ENCODE measurements around the gene MCTP2.

Gene MCTP2

DNA sequence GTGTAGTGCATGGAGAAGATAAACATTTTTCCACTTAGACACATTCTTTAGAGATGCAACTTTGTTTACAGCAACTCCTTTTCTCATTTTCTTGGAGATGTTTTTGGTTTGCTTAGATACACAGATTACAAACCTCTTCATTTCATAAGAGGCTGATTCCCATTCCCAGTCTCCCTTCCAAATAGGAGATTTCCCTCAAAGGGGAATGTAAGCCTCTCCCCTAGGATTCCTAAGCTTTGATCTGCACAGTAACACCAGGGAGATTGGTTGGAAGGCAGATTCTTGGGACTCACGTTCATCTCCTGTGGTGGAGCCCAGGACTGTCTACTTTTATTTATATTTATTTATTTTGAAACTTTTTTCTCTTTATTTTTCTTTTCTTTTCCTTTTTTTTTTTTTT, 63.2 kb downstream of the MCTP2 start:
- POLR2A ChIA-PET = no interaction called here

DNA sequence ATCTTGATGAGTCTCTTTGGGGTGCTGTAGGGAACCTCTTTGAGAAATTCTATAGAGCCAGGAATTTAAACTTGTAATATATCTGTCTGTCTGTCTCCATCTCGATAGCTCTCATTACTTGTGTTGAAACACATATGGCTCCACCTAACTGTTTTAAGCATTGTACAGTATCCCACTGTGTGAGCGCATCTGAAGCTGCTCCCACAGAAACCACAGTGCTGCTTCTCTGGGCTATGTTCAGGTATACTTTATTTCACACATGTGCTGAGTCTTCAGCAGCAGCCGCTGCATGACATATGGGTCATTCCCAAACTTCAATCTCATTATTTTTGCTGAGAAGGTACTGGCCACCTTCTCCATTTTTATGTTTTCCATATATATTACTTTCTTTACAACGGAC, 63.9 kb downstream of the MCTP2 start:
- POLR2A ChIA-PET = no interaction called here
- H3K4me3 ChIP-seq (ENCODE audit: low read depth, low read length) = no peak overlapping the region
- TF ChIP-seq, protein P1, sequence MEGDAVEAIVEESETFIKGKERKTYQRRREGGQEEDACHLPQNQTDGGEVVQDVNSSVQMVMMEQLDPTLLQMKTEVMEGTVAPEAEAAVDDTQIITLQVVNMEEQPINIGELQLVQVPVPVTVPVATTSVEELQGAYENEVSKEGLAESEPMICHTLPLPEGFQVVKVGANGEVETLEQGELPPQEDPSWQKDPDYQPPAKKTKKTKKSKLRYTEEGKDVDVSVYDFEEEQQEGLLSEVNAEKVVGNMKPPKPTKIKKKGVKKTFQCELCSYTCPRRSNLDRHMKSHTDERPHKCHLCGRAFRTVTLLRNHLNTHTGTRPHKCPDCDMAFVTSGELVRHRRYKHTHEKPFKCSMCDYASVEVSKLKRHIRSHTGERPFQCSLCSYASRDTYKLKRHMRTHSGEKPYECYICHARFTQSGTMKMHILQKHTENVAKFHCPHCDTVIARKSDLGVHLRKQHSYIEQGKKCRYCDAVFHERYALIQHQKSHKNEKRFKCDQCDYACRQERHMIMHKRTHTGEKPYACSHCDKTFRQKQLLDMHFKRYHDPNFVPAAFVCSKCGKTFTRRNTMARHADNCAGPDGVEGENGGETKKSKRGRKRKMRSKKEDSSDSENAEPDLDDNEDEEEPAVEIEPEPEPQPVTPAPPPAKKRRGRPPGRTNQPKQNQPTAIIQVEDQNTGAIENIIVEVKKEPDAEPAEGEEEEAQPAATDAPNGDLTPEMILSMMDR (IDR thresholded peaks at IDR 0.05; ENCODE audit: insufficient read depth, low read length, missing control alignments) = no peak
- no peak for DNase-seq (ENCODE audit: low read depth, low spot score)
- CTCF ChIA-PET = no interaction called here

More for the DNA sequence above, 63.2 kb downstream of the MCTP2 start:
- CTCF ChIA-PET = no interaction called here
- no peak overlapping the region for H3K4me3 ChIP-seq (ENCODE audit: low read depth, low read length)
- DNase-seq (ENCODE audit: low read depth, low spot score) = no peak
- TF ChIP-seq, protein P1 (IDR thresholded peaks at IDR 0.05; ENCODE audit: insufficient read depth, low read length, missing control alignments) = no peak

DNA sequence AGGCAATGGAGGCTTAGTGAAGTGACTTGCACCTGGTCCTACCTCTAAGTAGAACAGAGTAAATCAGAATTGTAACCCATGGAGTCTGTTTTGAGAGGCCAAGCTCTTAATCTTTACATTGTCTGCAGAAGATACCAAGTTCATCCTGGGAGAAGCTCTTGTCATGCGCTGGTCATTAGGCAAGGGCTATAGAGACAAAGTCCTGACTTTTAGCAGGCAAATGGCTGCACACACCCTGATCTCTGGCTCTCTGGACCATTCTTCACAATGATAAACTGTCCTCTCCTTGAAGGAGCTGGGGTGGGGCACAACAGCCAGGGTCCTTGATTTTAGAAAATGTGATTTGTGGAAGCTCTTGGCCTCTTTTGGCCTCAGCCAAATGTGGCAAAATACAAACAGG, 65.4 kb downstream of the MCTP2 start:
- no peak overlapping the region for H3K4me3 ChIP-seq (ENCODE audit: low read depth, low read length)
- CTCF ChIA-PET = interaction anchor here (1.0 kb wide), 1 partner anchor 11 kb away, joined by 3 read pairs; no protein-coding TSS in a partner anchor
- no peak for DNase-seq (ENCODE audit: low read depth, low spot score)
- TF ChIP-seq, protein P1 (IDR thresholded peaks at IDR 0.05; ENCODE audit: insufficient read depth, low read length, missing control alignments) = no peak
- POLR2A ChIA-PET = no interaction called here

DNA sequence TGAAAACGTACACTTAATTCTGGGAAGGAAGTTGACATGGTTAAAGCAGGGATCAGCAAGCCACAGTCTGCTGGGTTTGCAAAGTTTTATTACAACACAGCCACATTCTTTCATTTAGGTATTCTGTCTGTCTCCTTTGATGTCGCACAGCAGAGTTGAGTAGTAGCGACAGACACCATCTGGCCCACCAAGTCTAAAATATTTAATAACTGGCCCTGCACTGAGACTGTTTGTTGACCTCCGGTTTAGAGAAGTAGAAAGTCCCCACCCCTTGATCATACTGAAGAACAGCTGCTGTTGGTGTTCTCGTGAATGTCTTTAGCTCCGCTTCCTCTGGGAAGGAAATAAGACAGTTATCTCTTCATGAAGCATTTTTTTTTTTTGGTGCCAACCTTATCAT, 66.2 kb downstream of the MCTP2 start:
- POLR2A ChIA-PET = no interaction called here
- TF ChIP-seq, protein P1 (IDR thresholded peaks at IDR 0.05; ENCODE audit: insufficient read depth, low read length, missing control alignments) = no peak
- CTCF ChIA-PET = no interaction called here
- H3K4me3 ChIP-seq (ENCODE audit: low read depth, low read length) = no peak overlapping the region
- DNase-seq (ENCODE audit: low read depth, low spot score) = no peak

DNA sequence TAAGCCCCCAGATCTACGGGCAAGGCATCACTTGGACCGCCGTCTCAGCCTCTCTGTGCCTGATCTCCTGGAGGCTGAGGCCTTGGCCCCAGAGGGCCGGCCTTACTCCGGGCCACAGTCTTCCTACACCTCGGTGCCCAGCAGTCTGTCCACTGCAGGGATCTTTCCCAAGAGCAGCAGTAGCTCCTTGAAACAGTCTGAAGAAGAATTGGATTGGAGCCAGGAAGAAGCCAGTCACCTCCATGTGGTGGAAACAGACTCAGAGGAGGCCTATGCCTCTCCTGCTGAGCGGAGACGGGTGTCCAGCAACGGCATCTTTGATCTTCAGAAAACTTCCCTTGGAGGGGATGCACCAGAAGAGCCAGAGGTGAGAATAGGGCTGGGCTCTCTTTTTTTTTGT, 67.0 kb downstream of the MCTP2 start:
- TF ChIP-seq, protein P1 (IDR thresholded peaks at IDR 0.05; ENCODE audit: insufficient read depth, low read length, missing control alignments) = no peak
- no peak overlapping the region for H3K4me3 ChIP-seq (ENCODE audit: low read depth, low read length)
- ChIA-PET CTCF (interaction anchor here (1.1 kb wide), 1 partner anchor 133 kb away, joined by 3 read pairs; no protein-coding TSS in a partner anchor), POLR2A (no interaction called here)
- no peak for DNase-seq (ENCODE audit: low read depth, low spot score)

DNA sequence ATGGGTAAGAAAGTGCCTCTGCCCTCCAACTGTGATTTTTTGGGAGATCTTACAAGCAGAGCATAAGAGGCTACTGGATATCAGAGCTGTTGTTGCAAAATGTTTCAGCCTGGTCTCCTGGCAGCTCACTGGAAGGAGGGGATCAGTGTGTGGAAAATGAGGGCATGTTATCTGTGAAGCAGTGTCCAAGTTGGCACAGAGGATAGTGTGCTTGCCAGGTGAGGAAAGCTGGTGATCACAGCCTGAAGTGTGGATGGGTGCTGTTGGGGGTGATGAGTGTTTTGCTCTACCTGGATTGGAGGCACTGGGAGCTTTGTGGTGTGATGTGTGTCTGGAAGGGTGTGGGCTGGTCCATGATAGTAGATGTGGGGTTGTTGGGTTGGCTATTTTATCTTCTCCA, 69.3 kb downstream of the MCTP2 start:
- no peak overlapping the region for H3K4me3 ChIP-seq (ENCODE audit: low read depth, low read length)

More for the DNA sequence above, 69.3 kb downstream of the MCTP2 start:
- TF ChIP-seq, protein P1 (IDR thresholded peaks at IDR 0.05; ENCODE audit: insufficient read depth, low read length, missing control alignments) = no peak
- DNase-seq (ENCODE audit: low read depth, low spot score) = no peak
- ChIA-PET POLR2A (no interaction called here), CTCF (interaction anchor here (2.4 kb wide), 1 partner anchor 24 kb away, joined by 9 read pairs; no protein-coding TSS in a partner anchor)

All from AG04449 (cell line).